Activated effector memory CD4-positive, alpha-beta T cell treated with anti-CD3 and anti-CD28 coated beads, Interleukin-2, amount 50 U/mL, for 16 hours (primary cell): ENCODE results near the gene PDIA2.
A peak's percentile ranks its signal among the peaks of the same experiment; 100 is the strongest.
"Not testable (repeated sequence)": the region's sequence is repeated elsewhere in the genome, so short reads cannot be mapped to it uniquely, and the experiment has no call there.

ENCODE experiments used
- DNase-seq: peaks from one replicate; pipeline ENCODE4 v3.0.0-alpha.2; 2020

The PDIA2 gene, protein sequence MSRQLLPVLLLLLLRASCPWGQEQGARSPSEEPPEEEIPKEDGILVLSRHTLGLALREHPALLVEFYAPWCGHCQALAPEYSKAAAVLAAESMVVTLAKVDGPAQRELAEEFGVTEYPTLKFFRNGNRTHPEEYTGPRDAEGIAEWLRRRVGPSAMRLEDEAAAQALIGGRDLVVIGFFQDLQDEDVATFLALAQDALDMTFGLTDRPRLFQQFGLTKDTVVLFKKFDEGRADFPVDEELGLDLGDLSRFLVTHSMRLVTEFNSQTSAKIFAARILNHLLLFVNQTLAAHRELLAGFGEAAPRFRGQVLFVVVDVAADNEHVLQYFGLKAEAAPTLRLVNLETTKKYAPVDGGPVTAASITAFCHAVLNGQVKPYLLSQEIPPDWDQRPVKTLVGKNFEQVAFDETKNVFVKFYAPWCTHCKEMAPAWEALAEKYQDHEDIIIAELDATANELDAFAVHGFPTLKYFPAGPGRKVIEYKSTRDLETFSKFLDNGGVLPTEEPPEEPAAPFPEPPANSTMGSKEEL

DNA sequence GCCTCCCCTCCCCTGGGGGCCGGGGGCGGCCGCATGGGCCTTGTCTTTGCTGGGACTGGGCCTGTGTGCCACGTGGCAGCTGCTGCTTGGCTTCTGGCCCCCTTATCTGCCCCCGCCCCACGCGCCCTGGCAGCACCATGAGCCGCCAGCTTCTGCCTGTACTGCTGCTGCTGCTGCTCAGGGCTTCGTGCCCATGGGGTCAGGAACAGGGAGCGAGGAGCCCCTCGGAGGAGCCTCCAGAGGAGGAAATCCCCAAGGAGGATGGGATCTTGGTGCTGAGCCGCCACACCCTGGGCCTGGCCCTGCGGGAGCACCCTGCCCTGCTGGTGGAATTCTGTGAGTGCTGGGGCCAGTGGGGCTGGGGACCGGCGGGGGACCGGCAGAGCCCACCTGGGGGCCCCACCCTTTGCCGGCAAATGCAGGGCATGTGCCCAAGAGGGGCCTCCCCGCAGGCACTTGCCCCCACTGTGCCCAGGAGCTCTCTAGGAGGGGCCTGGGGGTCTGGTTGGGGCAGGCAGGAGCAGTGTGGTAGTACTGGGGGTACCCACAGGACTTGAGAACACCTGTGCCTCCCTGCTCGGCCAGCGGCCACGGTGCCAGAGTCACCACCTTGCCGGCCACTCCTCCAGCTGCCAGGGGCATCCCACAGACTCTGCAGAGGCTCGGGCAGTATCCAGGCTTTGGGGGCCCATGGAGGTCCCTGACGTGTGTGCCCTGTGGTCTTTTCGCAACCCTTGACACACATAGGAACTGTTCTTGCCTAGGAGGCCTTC lies at the start of gene PDIA2:
TSS of gene PDIA2 (plus strand) at position 132 of the 773 bp plus-strand sequence. CDS start at position 138, 6 bp downstream.
- no peak for DNase-seq

DNA sequence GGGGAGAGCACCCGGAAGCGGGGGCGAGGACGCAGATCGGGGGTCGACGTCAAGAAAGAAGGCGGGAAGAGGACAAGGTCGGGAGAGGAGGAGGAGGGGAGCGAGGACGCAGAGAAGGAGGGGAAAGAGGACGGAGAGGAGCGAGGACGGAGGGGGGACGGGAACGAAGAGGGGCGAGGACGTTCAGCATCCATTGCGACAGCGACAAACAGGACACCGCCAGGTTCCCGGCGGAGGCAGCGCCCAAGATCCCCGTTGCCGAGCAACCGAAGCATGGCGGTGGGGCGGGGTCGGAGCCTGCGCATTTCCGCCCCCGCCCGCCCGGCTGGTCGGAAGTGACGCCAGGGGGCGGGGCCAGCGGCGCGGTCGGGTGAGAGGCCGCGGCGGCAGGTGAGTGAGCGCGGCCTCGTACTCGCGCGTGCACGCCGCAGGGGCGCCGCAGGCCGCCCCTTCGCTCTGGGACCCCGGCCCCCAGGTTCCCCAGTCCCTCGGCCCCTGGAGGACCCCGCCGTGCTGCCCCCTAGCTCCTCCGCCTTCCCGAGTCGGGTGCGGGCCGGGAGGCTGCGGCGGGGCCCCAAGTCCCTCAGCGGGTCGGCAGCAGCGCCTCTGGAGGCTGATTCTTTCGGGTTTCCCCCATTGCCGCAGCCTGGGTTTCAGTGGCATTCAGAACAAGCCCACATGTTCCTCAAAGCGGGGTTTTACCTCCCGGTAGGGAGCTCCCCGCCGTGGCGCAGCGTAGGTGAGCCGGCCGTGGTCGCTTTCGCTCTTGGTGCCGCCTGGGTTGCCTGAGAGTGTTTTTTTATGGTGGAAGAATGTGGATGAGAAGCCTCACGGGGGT lies 48.3 kb upstream of the PDIA2 start, which contains the start of gene FAM234A:
TSS of gene FAM234A (plus strand) at position 354 of the 838 bp plus-strand sequence. CDS start 19,593 bp downstream, outside the sequence.
- peak; percentile 98 for DNase-seq

DNA sequence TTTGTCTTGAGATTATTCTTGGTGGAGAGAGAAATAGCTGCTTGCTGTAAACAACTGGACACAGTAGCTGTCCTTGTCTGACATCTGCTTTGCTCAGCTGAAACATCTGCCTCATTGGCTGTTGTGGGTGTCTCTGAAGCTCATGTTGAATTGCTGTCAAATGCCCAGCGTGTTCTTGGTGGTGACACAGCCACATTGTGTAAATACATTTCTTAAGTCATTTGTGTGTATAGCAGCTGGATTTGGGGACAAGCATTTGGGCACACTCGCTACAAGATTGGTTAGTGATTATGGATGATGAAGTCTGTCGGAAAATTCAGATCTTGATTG lies 43.1 kb upstream of the PDIA2 start:
- no peak for DNase-seq

DNA sequence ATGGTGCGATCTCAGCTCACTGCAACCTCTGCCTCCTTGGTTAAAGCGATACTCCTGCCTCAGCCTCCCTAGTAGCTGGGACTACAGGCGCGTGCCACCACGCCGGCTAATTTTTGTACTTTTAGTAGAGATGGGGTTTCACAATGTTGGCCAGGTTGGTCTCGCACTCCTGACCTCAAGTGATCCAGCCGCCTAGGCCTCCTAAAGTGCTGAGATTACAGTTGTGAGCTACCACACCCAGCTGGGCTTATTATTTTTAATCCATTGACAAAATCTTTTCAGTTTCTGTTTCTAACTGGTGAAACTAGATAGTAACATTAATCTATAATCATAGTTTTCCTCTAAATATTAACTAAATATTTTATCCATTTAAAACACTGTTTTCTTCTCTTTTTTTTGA lies 42.4 kb upstream of the PDIA2 start:
- DNase-seq = no peak

DNA sequence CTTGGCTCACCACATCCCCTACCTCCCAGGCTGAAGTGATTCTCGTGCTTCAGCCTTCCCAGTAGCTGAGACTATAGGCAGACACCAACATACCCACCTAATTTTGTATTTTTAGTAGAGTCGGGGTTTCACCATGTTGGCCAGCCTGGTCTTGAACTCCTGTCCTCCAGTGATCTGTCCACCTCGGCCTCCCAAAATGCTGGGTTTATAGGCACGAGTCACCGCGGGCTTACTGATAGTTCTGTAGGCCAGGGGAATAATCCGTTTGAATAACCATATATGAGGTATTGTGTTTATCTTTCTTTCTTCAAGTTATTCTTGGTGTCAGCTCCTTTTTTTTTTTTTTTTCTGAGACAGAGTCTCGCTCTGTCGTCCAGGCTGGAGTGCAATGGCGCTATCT lies 40.7 kb upstream of the PDIA2 start:
- no peak for DNase-seq

DNA sequence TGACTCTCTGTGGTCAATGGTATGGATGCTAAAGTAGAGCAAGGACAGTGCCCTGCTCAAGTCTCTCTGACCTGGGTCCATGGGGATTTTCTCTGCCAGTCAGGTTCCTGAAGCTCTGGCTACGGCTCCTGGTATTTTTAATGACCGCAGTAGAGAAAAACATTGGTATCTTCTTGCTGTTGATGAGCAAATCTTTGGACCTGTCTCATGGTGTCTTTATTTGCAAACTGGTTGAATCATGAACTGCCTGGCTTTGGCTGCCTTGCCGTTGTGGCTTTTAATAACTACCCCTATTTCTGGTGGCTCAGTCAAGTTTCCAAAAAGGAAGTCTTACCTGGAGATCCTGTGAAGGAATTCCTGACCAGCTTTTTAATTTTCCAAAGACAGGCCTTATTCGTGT lies 39.6 kb upstream of the PDIA2 start:
- no peak for DNase-seq

DNA sequence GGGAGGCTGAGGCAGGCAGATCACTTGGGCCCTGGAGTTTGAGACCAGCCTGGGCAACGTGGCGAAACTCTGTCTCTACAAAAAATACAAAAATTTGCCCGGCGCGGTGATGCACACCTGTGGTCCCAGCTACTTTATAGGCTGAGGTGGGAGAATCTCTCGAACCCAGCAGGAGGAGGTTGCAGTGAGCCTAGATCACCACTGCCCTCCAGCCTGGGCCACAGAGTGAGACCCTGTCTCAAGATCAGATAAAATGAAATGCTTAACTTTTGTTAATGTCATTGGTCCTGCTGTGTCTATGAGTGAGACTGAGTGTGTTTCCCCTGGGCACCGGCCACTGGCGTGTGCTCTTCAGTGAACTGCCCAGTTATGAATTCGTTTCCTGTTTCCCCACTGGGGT lies 37.9 kb upstream of the PDIA2 start:
- no peak for DNase-seq

DNA sequence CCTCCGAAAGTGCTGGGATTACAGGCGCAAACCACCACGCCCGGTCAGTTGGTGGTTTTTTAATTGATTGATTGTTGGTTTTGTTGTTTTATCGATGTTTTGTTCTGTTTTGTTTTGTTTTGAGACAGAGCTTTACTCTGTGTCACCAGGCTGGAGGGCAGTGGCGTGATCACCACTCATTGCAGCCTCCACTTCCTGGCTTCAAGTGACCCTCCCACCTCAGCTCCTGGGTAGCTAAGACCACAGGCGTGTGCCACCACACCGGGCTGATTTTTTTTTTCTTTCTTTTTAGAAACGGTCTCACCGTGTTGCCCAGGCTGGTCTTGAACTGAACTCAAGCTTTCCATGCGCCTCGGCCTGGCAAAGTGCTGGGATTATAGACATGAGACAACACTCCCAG lies 35.9 kb upstream of the PDIA2 start:
- no peak for DNase-seq

DNA sequence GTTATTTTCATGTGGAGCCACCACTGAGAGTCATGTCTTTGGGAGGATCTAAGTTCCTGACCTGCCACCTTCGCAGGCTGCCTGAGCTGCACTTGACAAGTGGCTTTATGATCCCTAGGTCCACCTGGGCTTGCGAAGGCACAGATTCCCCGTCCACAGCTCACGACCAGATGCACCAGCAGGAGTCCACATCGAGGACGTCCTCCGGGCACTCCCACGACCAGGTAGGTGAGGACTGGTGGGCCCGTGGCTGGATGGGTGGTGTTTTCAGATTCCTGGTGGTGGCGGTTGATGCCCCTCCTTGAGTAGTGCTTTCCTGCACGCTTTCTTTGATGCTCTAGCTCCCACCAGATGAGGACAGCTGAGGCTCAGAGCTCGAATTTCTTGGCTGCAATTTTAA lies 33.5 kb upstream of the PDIA2 start:
- no peak for DNase-seq

DNA sequence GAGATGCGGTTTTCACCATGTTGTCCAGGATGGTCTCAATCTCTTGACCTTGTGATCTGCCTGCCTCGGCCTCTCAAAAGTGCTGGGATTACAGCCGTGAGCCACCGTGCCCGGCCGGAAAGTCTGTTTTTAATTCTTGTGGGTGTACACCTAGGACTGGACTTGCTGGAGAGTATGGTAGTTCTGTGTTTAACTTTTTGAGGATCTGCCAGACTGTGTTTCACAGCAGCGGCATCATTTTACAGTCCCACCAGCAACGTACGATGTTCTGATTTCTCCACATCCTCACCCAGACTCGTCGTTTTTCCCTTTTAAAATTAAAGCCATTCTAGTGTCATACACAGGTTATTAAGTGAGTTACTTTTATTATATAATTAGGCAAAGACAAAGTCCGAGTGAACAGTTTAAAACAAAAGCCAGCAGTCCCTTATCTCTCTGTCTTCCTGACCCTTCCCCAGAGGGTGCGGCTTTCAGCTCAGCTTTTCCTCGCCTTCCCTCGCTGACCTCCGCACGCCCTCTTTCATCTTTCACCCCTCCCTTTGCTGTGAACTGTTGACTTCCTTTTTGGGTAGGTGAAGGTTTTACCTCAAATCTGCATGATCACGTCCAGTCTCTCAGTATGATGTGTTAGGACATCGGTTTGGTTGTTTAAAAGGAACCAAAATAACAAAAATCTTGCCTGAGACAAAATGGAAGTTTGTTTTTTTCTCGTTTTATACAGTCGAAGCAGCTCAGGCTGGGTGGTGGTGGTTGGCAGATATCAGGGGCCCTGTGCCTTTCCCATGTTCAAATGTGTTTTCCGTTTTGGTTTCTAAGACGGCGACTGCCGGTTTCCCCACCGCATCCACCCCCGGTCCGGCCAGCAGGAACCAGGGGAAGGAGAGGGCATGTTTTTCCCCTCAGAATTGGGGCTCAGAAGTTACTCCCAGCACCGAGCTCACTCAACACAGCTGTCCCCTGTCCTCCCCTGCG lies 30.3 kb upstream of the PDIA2 start:
- DNase-seq = peak; percentile 72

DNA sequence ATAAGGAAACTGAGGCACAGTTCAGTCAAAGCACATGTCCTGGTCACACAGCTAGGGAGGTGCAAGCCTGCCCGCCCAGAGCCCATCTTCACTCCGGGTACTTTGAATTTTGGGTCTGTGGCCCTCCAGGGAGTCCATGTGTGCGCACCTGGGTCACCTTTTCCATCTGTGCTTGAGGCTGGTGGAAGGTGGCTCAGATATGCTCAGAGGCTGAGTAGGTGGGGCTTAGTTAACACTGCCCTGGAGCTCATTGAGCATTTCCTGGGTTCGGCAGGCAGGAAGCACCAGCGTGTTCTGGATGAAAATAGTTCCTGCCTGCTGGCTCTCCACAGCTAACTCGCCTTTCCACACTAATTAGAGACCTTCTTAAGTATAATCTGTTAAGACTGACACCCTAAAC lies 29.1 kb upstream of the PDIA2 start:
- DNase-seq = no peak

DNA sequence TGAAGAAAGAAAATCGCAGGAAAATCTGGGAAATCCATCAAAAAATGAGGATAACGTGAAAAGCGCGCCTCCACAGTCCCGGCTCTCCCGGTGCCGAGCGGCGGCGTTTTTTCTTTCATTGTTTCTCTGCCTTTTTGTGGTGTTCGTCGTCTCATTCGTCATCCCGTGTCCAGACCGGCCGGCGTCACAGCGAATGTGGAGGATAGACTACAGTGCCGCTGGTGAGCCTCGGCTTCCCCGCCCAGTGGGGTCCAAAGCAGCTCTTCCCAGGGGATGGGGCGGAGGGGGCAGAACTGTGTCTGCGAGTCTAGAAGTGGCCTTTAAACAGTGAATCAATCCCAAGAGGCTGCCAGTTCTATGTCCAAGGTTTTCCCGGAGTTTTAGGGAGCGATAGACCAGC lies 28.5 kb upstream of the PDIA2 start:
- no peak for DNase-seq

DNA sequence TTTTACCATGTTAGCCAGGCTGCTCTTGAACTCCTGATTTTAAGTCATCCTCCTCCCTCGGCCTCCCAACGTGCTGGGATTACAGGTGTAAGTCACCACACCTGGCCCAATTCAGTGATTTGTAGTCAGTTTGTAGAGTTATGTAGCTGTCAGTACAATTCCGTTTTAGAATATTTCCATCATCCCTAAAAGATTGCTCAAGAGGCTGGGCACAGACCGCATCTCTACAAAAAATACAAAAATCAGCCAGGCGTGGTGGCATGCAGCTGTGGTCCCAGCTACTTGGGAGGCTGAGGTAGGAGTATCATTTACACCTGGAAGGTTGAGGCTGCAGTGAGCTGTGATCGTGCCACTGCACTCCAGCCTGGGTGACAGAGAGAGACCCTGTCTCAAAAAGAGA lies 27.8 kb upstream of the PDIA2 start:
- no peak for DNase-seq

DNA sequence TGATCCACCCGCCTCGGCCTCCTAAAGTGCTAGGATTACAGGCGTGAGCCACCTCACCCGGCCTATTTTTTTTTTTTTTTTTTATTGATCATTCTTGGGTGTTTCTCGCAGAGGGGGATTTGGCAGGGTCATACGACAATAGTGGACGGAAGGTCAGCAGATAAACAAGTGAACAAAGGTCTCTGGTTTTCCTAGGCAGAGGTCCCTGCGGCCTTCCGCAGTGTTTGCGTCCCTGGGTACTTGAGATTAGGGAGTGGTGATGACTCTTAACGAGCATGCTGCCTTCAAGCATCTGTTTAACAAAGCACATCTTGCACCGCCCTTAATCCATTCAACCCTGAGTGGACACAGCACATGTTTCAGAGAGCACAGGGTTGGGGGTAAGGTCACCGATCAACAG lies 24.9 kb upstream of the PDIA2 start:
- DNase-seq = not testable (repeated sequence)

DNA sequence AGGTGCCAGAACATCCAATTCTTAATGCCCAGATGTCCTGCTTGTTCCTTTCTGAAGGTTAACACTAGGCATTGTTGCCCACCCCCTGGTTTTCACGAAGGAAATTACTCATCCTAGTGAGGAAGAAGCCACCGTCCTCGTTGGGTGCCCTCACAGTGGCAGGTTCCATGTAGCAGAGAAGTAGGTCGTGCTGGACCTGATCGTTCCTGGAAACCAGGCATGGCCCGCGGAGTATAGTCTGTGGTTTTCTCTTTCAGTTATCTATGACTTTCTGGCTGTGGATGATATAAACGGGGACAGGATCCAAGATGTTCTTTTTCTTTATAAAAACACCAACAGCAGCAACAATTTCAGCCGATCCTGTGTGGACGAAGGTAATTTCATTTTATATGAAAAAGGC lies 23.7 kb upstream of the PDIA2 start:
- DNase-seq = no peak

DNA sequence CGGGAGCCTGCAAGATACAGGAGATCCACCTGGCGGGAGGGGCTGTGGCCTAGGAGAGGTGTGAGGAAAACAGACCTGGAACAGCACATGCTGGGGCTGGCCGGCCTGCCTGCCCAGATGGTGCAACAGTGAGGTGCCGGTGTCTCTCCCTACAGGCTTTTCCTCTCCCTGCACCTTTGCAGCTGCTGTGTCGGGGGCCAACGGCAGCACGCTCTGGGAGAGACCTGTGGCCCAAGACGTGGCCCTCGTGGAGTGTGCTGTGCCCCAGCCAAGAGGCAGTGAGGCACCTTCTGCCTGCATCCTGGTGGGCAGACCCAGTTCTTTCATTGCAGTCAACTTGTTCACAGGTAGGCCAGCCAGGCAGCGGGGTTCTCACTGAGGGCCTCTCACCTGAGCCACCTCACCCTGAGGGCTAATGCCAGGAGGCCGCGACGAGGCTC lies 23.1 kb upstream of the PDIA2 start:
- DNase-seq = no peak

DNA sequence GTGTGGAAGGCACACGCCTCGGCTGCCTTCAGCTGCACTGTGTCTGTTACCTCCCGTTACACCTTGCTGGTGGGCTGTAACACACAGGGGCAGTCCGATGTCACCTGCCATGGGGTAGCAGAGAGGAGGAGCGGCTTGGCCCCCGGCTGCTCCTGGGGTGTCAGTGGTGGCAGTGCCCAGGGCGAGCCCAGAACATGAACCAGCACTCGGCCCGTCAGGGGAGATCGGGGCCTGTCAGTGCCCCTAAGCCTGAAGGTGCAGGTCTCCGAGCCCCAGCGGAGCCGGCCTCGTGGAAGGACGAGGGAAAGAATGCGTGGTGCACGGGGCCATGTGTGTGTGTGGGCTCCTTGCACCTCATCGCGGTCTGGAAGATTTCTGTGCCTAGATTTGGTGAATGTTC lies 22.6 kb upstream of the PDIA2 start:
- no peak for DNase-seq

DNA sequence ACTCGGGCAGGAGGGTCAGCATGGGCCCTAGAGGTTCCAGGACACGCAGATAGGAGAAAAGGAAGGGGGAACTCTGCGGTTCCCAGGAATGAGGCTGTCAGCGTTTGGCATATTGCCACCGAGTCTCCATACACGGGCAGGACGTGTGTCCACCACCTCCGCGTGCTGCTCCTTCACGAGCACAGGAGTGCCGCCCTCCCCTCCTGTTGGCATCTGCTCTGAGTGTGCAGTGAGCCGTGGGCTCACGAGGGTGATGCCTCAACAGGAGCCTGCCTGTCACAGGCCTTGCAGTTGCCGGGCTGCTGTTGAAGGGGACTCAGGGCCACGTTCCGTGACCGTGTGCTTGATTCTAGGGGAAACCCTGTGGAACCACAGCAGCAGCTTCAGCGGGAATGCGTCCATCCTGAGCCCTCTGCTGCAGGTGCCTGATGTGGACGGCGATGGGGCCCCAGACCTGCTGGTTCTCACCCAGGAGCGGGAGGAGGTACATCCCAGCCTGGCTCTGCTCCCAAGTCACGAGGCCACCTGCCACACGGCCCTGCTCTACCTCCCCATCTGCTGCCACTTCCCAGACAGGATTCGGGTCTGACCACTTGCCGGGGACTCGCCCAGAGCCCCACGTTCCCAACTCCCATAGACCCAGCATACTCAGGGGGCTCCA lies 21.8 kb upstream of the PDIA2 start:
- DNase-seq = no peak

DNA sequence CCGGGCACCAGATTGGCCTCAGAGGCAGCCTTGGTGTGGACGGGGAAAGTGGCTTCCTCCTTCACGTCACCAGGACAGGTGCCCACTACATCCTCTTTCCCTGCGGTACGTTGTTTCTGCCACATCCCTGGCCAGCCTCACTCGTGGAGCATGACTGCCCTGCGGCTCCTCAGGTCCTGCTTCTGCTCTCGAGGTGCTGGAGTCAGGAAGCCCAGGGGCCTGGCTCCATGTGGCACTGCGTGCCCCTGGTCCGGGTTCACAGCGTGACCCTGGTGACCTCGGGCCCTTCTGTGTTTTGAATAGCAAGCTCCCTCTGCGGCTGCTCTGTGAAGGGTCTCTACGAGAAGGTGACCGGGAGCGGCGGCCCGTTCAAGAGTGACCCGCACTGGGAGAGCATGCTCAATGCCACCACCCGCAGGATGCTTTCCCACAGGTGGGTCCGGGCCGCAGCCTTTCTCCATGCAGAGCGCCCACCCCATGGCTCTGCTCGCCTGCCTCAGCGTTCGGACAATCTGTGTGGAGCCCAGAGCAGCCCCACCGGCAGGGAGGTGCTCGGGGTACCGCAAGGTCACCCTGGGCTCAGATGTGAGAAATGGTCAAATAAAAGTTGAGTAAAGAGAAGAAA lies 20.7 kb upstream of the PDIA2 start:
- no peak for DNase-seq

DNA sequence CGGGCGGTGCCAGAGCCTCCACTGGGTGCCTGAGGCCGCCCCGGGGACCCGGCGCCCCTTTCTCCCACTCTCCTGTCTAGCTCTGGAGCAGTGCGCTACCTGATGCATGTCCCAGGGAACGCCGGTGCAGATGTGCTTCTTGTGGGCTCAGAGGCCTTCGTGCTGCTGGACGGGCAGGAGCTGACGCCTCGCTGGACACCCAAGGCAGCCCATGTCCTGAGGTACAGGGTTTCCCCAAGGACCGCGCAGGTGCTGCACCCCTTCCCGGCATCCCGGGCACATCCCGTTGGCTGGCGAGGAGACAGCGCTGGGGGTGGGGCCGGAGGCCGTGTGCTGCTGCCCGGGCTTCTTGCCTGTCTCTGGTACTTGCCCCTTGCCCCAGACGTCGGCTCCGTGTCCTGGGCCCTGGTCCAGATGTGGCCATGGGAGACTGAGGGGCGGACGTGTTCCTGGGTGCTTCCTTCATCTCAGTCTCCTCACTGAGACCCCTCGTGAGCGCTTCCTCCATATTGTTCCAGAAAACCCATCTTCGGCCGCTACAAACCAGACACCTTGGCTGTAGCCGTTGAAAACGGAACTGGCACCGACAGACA lies 19.7 kb upstream of the PDIA2 start:
- no peak for DNase-seq
